HCT116 (cell line): Measurements from ENCODE around the gene TNFRSF6B. TPM values are rescaled to one million over a fixed set of nuclear protein-coding genes. Genes with fewer than 3 reads are reported as not detected.

Source experiments
- ATAC-seq: fragments of 200-7000 bp; cut with Tn5 transposase; 2 replicates; pipeline ENCODE4 v1.9.1; 2020; ENCODE audit warnings: mild to moderate bottlenecking, moderate library complexity
- BruUV-seq: library from RNA; stranded (reverse); fragments of 400-500 nt; replicated peaks from 2 replicates; lab custom pipeline; 2021; lab: Mats Ljungman, UMichigan
- CTCF ChIA-PET: fragments of 300-600 bp; sonication (Branson Sonifier 250); formaldehyde crosslinking; loops from one replicate; lab custom pipeline; 2021; ENCODE audit warnings: antibody characterized with exemption; lab: Charles Lee
- POLR2A ChIA-PET: fragments of 300-600, 350-600 bp; sonication (Branson Sonifier 250); formaldehyde crosslinking; loops from one replicate; lab custom pipeline; 2021; ENCODE audit warnings: antibody characterized with exemption; lab: Charles Lee
- RAD21 ChIA-PET, 2 experiments: fragments of 300-600 bp; sonication (Branson Sonifier 250); formaldehyde crosslinking; loops; one replicate each; lab custom pipeline; 2023; ENCODE audit warnings: low total read pairs in 2 of 2; ENCODE audit not compliant: uncharacterized antibody in 2 of 2, unreplicated experiment in 2 of 2, low non-redundant PET in 1 of 2; lab: Charles Lee
- DNase-seq: peaks from one replicate; pipeline ENCODE4 v3.0.0-alpha.2; 2010; ENCODE audit warnings: low read depth, low spot score
- H2AFZ ChIP-seq: fragments of 200-600 bp; shearing (Covaris generic), sonication (generic); 2 replicates; pipeline ENCODE4 v1.6.1; 2017; ENCODE audit warnings: low read depth, mixed run types, mixed read lengths, antibody characterized with exemption, low read length; ENCODE audit not compliant: poor library complexity, severe bottlenecking
- H3K27ac ChIP-seq: 2 replicates; pipeline ENCODE4 v1.5.1; 2012; ENCODE audit warnings: low read depth, low read length
- H3K27me3 ChIP-seq: fragments of 200-600 bp; sonication (generic); 2 replicates; pipeline ENCODE4 v1.6.1; 2016; ENCODE audit warnings: mixed run types, low read length, mixed read lengths; ENCODE audit not compliant: insufficient read depth
- H3K36me3 ChIP-seq, 2 experiments: fragments of 200-500 bp in 1 of 2; fragments of 200-600 bp in 1 of 2; sonication (Bioruptor generic) in 1 of 2; sonication (generic) in 1 of 2; 2 replicates each; pipeline versions ENCODE4 v1.5.1 to v1.6.1; 2014 to 2016; ENCODE audit warnings: low read length in 2 of 2, inconsistent platforms in 1 of 2, mixed read lengths in 1 of 2, mixed run types in 1 of 2; ENCODE audit not compliant: insufficient read depth in 2 of 2, control insufficient read depth in 1 of 2
- H3K4me1 ChIP-seq, 2 experiments: fragments of 200-600 bp in 1 of 2; sonication (generic) in 1 of 2; 2 replicates each; pipeline versions ENCODE4 v1.5.1 to v1.6.1; 2012 to 2017; ENCODE audit warnings: low read length in 2 of 2, inconsistent platforms in 1 of 2, mild to moderate bottlenecking in 1 of 2, mixed read lengths in 1 of 2, mixed run types in 1 of 2, moderate library complexity in 1 of 2; ENCODE audit not compliant: insufficient read depth in 2 of 2, control insufficient read depth in 1 of 2
- H3K4me2 ChIP-seq: fragments of 200-600 bp; sonication (generic); 2 replicates; pipeline ENCODE4 v1.6.1; 2017; ENCODE audit warnings: mixed run types, low read length, mixed read lengths
- H3K4me3 ChIP-seq, 2 experiments: fragments of 200-600 bp in 1 of 2; sonication (generic) in 1 of 2; replicated peaks in 1 of 2; 2 replicates each; pipeline ENCODE4 v1.5.1; 2011 to 2016; ENCODE audit warnings: low read length in 2 of 2, control low read depth in 1 of 2, low read depth in 1 of 2, mild to moderate bottlenecking in 1 of 2, mixed read lengths in 1 of 2, mixed run types in 1 of 2
- H3K79me2 ChIP-seq: fragments of 200-600 bp; sonication (generic); 2 replicates; pipeline ENCODE4 v1.6.1; 2017; ENCODE audit warnings: mild to moderate bottlenecking, mixed run types, low read length, moderate library complexity, mixed read lengths; ENCODE audit not compliant: insufficient read depth
- H3K9ac ChIP-seq: fragments of 200-600 bp; sonication (generic); 2 replicates; pipeline ENCODE4 v1.6.1; 2016; ENCODE audit warnings: low read length, mixed read lengths
- H3K9me2 ChIP-seq: fragments of 200-600 bp; sonication (generic), shearing (Covaris generic); 2 replicates; pipeline ENCODE4 v1.6.1; 2017; ENCODE audit warnings: mixed run types, mild to moderate bottlenecking, moderate library complexity; ENCODE audit not compliant: insufficient read depth
- H3K9me3 ChIP-seq, 2 experiments: fragments of 200-500 bp in 1 of 2; fragments of 200-600 bp in 1 of 2; sonication (Bioruptor generic) in 1 of 2; sonication (generic) in 1 of 2; 2 replicates each; pipeline ENCODE4 v1.6.1; 2014 to 2017; ENCODE audit warnings: low read length in 2 of 2, mixed read lengths in 2 of 2, inconsistent platforms in 1 of 2, low read depth in 1 of 2, mild to moderate bottlenecking in 1 of 2, mixed run types in 1 of 2, moderate library complexity in 1 of 2; ENCODE audit not compliant: control insufficient read depth in 1 of 2, insufficient read depth in 1 of 2
- H4K20me1 ChIP-seq: fragments of 200-600 bp; sonication (generic), shearing (Covaris generic); 2 replicates; pipeline ENCODE4 v1.6.1; 2017; ENCODE audit warnings: mixed run types, mild to moderate bottlenecking, moderate library complexity; ENCODE audit not compliant: insufficient read depth
- ATF3 ChIP-seq: IDR thresholded peaks from 2 replicates; pipeline ENCODE4 v1.6.1; 2012
- CBX3 ChIP-seq: IDR thresholded peaks from 2 replicates; pipeline ENCODE4 v1.6.1; 2012; ENCODE audit warnings: low read depth
- CEBPB ChIP-seq: IDR thresholded peaks from 2 replicates; pipeline ENCODE4 v1.6.1; 2012; ENCODE audit warnings: low read depth
- CTCF ChIP-seq, 3 experiments: fragments of 200-600 bp in 1 of 3; sonication (generic) in 1 of 3; IDR thresholded peaks in 2 of 3; conservative IDR thresholded peaks in 1 of 3; 2 replicates each; pipeline ENCODE4 v1.5.1; 2012 to 2017; ENCODE audit warnings: low read depth in 2 of 3, low read length in 2 of 3, antibody characterized with exemption in 1 of 3, borderline replicate concordance in 1 of 3, control low read depth in 1 of 3, mild to moderate bottlenecking in 1 of 3, mixed read lengths in 1 of 3, mixed run types in 1 of 3, moderate library complexity in 1 of 3; ENCODE audit not compliant: insufficient read depth in 1 of 3
- SP1 ChIP-seq: IDR thresholded peaks from 2 replicates; pipeline ENCODE4 v1.6.1; 2012; ENCODE audit warnings: low read depth
- SRF ChIP-seq: IDR thresholded peaks from 2 replicates; pipeline ENCODE4 v1.6.1; 2012; ENCODE audit warnings: low read depth
- ZNF274 ChIP-seq: fragments of 200-500 bp; sonication (Bioruptor generic); IDR thresholded peaks from 2 replicates; pipeline ENCODE4 v1.6.1; 2014; ENCODE audit warnings: mild to moderate bottlenecking, low read depth, low read length, inconsistent platforms
- intact Hi-C: fragments of 100-400 bp; cut with micrococcal nuclease; formaldehyde crosslinking; loops from 2 replicates; pipeline ENCODE4 v1.10.0; 2022
- total RNA-seq: library from RNA; stranded (reverse); gene quantifications from one replicate; pipeline ENCODE4 v1.2.1, GENCODE V29; 2021; ENCODE audit not compliant: unreplicated experiment
- TF ChIP-seq, protein P1 (sequence below): IDR thresholded peaks from 2 replicates; pipeline ENCODE4 v1.6.1; 2011; ENCODE audit warnings: mild to moderate bottlenecking, low read length, moderate library complexity; ENCODE audit not compliant: insufficient replicate concordance; ENCODE audit errors: extremely low read depth
- TF ChIP-seq, protein P2 (sequence below): IDR thresholded peaks from 2 replicates; pipeline ENCODE4 v1.6.1; 2012
- TF ChIP-seq, protein P3 (sequence below): IDR thresholded peaks from 2 replicates; pipeline ENCODE4 v1.6.1; 2012; ENCODE audit warnings: low read depth

The TNFRSF6B gene
- total RNA-seq, 1 experiment from 2014 or later: 147 TPM

- Histone ChIP-seq H3K9me2 (no peaks in the 10 kb centered on the region), H3K36me3 (peaks cover 3 to 22% of the 10 kb centered on the region in 2 experiments; a peak in 2 of 4 replicates), H3K27ac (peak overlapping the region; percentile 84), H3K9ac (peak overlapping the region; percentile 56), H3K4me1 (peaks cover 20 to 50% of the 10 kb centered on the region in 2 experiments; a peak in 3 of 4 replicates), H3K4me3 (peak overlapping the region; percentile 42 to 52), H3K4me2 (peak overlapping the region; percentile 66), H4K20me1 (no peaks in the 10 kb centered on the region), H2AFZ (no peak overlapping the region), H3K27me3 (no peaks in the 10 kb centered on the region), H3K79me2 (peaks cover 31% of the 10 kb centered on the region), H3K9me3 (no peaks in the 10 kb centered on the region)
- BruUV-seq: no TSS peak
- CTCF ChIA-PET: no interaction called here
- RAD21 ChIA-PET: no interaction called here
- intact Hi-C loops: loop anchor here (10.0 kb wide), 1 partner anchor 127 kb away; the partner anchor contains the start of genes ABHD16B and TPD52L2
- no peak for DNase-seq
- TF ChIP-seq CTCF (IDR thresholded peaks at IDR 0.05 in 2 of 3, conservative IDR thresholded peaks at IDR 0.05 in 1 of 3; ENCODE audit: borderline replicate concordance in 1 of 3, insufficient read depth in 1 of 3, low read depth in 2 of 3, low read length in 2 of 3) (no peak), SRF (no peak), SP1 (no peak), CEBPB (no peak), CBX3 (no peak), ZNF274 (no peak), ATF3 (no peak)
- TF ChIP-seq, protein P1, sequence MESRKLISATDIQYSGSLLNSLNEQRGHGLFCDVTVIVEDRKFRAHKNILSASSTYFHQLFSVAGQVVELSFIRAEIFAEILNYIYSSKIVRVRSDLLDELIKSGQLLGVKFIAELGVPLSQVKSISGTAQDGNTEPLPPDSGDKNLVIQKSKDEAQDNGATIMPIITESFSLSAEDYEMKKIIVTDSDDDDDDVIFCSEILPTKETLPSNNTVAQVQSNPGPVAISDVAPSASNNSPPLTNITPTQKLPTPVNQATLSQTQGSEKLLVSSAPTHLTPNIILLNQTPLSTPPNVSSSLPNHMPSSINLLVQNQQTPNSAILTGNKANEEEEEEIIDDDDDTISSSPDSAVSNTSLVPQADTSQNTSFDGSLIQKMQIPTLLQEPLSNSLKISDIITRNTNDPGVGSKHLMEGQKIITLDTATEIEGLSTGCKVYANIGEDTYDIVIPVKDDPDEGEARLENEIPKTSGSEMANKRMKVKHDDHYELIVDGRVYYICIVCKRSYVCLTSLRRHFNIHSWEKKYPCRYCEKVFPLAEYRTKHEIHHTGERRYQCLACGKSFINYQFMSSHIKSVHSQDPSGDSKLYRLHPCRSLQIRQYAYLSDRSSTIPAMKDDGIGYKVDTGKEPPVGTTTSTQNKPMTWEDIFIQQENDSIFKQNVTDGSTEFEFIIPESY: no peak
- TF ChIP-seq, protein P2, sequence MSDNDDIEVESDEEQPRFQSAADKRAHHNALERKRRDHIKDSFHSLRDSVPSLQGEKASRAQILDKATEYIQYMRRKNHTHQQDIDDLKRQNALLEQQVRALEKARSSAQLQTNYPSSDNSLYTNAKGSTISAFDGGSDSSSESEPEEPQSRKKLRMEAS: no peak
- TF ChIP-seq, protein P3, sequence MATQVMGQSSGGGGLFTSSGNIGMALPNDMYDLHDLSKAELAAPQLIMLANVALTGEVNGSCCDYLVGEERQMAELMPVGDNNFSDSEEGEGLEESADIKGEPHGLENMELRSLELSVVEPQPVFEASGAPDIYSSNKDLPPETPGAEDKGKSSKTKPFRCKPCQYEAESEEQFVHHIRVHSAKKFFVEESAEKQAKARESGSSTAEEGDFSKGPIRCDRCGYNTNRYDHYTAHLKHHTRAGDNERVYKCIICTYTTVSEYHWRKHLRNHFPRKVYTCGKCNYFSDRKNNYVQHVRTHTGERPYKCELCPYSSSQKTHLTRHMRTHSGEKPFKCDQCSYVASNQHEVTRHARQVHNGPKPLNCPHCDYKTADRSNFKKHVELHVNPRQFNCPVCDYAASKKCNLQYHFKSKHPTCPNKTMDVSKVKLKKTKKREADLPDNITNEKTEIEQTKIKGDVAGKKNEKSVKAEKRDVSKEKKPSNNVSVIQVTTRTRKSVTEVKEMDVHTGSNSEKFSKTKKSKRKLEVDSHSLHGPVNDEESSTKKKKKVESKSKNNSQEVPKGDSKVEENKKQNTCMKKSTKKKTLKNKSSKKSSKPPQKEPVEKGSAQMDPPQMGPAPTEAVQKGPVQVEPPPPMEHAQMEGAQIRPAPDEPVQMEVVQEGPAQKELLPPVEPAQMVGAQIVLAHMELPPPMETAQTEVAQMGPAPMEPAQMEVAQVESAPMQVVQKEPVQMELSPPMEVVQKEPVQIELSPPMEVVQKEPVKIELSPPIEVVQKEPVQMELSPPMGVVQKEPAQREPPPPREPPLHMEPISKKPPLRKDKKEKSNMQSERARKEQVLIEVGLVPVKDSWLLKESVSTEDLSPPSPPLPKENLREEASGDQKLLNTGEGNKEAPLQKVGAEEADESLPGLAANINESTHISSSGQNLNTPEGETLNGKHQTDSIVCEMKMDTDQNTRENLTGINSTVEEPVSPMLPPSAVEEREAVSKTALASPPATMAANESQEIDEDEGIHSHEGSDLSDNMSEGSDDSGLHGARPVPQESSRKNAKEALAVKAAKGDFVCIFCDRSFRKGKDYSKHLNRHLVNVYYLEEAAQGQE: no peak
- POLR2A ChIA-PET: no interaction called here
- no peak for ATAC-seq
These were observed 41.2 kb downstream of the TNFRSF6B start for GRCh38 chr20:63737695-63737944.
